Measurements from ENCODE around the gene SUPT3H.
"Not testable (repeated sequence)": the region's sequence is repeated elsewhere in the genome, so short reads cannot be mapped to it uniquely, and the experiment has no call there.

SUPT3H gene

DNA sequence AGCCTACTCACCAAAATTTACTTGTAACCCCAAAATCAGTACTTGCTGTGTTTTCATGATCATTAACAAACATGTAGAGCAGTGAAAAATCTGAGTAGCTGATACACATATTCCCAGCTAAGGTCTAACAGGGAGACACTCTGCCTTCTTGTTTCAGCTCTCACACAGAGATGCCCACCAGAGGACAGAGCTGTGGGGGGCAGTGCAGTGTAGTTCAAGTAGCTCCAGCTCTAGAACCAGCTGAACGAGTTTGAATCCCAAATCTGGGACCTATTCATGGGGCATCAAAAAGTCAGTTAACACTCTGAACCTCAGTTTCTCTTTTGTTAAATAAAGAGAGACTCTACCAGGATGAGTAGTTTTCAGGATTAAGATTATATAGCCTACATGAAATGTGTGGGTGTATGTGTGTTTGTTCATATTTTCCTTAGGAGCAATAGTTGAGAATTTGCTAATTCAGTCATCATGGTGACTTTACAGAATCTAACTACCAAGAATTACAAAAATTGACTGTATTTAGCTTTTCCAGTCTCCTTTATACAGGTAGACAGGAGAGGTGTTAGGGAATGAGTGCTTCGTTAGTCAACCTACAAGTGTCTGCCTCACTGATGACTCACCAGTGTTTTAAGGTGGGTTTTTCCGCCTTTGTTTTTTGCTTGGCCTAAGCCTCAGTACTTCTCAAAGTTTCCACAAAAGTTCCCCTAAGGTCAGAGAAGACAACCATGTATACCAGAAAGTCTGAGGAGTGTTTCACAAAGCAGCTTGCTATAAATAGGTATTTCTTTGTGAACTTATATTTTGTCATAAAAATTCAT is 213.6 kb downstream of the SUPT3H start:
- no peak for DNase-seq

DNA sequence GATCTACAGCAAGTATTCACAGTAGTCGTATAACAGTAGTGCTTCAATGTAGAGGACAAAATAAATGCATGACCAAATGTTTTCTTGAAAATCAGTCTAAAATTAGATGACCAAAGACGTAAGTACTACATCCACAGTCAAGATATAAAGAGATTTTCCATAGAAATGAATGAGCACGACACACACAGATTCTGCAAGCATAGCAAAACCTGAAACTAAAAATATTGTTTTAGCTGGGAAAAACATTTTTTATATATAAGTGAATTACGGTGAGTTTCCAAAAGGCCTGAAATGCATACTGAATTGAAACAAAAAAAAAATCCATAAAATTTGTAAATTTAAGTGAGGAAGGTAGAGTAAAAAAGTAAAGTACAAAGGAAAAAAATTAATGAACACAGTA is 217.4 kb downstream of the SUPT3H start:
- DNase-seq, result no peak

- DNase-seq, result no peak
These were observed 221.7 kb downstream of the SUPT3H start for GRCh38 chr6:45156075-45156474.

GRCh38 chr6:45155341-45155894 is 222.3 kb downstream of the SUPT3H start:
- DNase-seq, result no peak

DNA sequence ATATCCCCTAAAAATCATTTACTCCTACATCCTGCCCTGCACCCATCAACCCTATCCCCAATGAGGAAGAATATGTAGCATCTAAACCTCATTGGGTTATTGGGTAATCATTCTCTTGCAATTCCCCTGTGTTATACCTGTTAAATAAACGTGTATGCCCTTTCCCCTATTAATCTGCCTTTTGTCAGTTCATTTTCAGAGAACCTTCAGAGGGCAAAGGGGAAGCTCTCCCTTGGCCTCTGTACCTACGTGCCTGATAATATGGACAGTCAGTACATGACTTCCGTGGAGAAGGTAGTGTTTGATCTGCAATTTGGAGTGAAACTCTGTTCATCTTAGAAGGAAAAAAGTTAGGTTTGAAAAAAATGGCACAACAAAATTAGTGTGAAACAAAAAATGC is 223.1 kb downstream of the SUPT3H start:
- no peak for DNase-seq

GRCh38 chr6:45148711-45149341 is 228.9 kb downstream of the SUPT3H start:
- no peak for DNase-seq

GRCh38 chr6:45148278-45148677 is 229.5 kb downstream of the SUPT3H start:
- no peak for DNase-seq

GRCh38 chr6:45145658-45146057 is 232.1 kb downstream of the SUPT3H start:
- DNase-seq, result not testable (repeated sequence)

- DNase-seq, result no peak
These were observed 239.0 kb downstream of the SUPT3H start for GRCh38 chr6:45138765-45139164.

DNA sequence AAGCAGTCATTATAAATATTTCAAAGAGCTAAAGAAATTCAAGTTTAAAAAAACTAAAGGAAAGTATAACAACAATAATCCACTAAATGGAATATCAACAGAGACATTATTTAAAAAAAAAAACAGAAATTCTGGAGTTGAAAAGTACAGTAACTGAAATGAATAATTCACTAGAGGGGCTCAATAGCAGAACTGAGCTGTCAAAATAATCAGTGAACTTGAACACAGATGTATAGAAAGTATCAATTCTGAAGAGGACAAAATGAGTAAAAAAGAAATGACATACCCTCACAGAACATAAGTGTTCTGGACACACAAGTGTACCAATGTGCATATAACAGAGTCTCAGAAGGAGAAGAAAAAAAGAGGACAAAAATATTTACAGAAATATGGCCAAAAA is 241.2 kb downstream of the SUPT3H start:
- DNase-seq, result no peak

GRCh38 chr6:45132658-45133294 is 245.0 kb downstream of the SUPT3H start:
- DNase-seq, result no peak

- no peak for DNase-seq
These were observed 245.7 kb downstream of the SUPT3H start for GRCh38 chr6:45132059-45132458.

GRCh38 chr6:45129051-45129450 is 248.7 kb downstream of the SUPT3H start:
- DNase-seq, result no peak

- DNase-seq, result no peak
These were observed 250.5 kb downstream of the SUPT3H start for GRCh38 chr6:45127185-45127584.

GRCh38 chr6:45126033-45126432 is 251.7 kb downstream of the SUPT3H start:
- no peak for DNase-seq

DNA sequence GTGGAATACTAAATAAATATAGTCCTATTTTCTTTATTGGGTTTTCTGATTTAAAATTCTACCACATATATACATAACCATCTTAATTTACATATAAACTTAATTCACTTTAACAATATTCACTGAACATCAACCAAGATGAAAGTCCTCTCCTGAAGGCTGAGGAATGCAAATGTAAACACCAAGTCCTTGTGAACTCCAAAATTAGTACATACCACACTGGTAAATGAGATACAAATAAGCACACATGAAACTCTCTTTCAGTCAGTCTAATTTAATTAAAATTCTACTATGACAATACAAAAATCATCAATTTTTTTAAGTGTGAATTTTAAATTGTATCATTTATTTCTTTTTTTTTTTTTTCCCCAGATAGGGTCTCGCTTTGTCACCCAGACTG is 254.7 kb downstream of the SUPT3H start:
- DNase-seq, result no peak

- no peak for DNase-seq
These were observed 259.0 kb downstream of the SUPT3H start for GRCh38 chr6:45118754-45119153.

DNA sequence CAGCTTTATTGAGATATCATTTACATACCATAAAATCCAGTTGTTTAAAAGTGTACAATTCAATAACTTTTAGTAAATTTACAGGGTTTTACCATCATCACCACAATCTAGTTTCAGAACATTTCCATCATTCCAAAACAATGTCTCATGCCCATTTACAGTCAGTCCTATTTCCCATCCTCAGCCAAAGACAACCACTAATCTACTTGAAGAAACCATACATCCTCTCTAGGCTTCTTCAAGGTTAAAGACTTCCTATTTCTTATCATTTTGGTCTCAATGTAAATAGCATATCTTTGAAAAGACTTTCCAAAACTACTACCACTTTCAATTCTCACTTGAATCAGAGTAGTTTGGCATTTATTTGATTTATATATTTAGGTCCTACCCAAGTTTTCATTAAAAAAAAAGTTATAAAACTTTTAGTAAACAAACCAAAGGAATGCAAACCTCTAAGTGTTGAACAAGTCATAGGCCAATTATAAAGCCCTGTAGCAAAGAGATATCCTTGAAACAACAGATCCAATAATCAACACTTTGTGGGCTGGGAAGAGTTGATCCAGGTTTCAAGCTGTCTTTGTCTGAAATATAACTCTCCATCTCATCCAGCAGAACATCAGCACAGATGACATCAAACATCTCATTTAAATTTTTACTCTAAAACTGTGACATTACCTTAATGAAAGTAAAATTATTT is 260.9 kb downstream of the SUPT3H start:
- DNase-seq, result no peak

DNA sequence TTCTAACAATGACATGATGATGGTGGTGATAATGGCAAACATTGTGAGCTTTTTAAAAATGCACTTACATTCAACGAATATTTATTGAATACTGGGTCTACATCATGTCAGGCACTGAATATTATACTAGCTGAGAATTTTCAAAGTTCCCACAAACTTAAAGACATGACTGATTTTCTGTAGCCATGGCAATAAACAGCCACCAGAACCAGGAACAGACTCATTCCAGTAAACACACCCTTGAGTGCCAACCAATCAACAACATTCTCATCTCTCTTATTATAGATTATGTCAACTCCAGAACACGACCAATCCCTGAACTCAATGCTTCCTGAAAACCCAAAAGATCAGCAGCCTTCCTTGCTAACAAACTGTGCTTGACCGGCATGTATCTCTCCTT is 262.0 kb downstream of the SUPT3H start:
- DNase-seq, result no peak

GRCh38 chr6:45112711-45113110 is 265.0 kb downstream of the SUPT3H start:
- no peak for DNase-seq

DNA sequence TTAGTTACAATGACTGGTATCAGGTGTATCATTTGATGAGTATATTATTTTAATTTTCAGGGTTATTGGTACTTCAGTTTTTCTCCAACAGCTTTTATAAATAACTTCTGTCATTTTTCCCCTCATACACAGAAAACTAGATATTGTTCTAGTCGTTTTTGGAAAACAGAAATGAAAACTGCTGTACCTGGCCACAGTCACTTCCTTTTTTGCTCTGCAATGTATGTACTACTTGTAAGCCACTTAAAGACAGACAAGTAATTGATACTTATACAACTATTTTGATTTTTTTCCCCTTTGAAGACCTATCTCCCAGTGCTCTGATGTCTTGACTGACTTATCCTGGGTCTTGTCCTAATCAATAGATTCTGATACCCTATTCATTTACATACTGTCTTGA is 268.2 kb downstream of the SUPT3H start:
- DNase-seq, result no peak

DNA sequence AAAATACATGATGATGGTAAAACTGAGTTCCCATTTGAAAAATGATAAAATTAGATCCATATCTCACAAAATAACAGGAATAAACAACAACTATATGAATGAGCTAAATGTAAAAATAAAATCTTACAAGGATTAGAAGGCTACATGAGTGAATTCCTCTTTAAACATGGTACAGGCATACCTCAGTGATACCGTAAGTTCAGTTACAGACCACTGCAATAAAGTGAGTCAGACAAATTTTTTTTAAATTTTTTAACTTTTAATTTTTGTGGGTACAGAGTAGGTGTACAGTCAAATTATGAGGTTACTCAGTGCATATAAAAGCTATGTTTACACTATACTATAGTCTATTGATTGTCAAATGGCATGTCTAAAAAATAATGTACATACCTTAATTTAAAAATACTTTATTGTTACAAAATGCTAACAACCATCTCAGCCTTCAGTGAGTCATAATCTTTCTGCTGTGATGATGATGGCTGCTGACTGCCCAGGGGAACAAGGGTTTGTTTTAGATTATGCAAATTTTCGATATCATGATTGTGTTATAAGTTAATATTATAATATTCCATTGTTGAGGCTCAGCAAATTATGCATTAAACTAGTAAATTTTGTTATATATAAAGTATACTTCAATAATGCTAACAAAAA is 272.4 kb downstream of the SUPT3H start:
- no peak for DNase-seq

DNA sequence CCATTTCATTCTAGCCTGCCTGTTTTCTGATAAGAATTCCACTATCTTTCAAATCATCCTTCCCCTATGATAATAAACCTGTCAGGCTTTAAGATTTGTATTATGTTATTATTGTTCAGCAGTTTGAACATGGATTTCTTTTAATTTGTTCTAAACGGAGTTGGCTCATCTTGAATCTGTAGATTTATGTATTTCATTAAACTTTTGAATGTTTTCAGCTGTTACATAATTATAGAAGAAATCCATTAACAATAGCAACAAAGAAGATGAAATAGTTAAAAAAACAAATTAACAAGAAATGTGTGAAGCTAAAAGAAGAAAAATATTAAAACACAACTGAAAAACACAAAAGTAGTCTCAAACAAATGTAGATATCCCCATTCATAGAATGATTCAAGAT is 273.3 kb downstream of the SUPT3H start:
- no peak for DNase-seq

All from effector CD8-positive, alpha-beta T cell (primary cell).